Measurements from ENCODE around the gene FAM180A.

FAM180A gene

DNA sequence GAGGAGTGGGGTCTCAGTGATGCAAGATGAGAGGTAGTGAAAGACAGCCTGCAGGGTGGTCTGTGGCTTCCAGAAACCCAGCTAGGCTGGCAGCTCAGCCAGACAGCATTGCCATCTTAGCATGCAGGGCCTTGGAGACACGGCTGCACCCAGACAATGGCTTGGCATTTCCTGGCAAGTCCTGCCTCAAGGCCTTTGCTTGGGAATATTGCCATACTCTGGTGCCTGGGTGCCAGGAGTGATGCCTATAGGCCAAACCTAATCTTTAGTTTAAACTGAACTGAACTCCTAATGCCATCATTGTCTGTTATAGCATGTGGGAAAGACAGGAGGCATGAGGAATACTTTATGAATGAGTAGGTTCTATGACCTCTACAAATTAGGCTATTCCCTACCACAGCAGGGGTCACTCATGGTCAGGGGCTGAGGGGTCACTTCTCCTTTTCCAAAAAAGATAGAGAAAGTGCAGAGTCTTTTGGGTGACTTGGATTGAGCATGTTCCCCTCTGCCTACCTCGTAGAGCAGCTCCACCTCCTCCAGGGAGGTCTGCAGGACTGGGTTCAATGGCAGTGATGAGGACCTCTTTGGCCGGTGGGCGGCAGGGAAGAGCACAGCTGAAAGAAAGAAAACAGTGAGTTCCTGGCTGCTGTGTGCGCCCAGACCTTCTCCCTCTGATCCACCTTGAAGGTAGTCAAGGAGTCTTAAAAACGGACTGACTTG lies 11.9 kb downstream of the FAM180A start:
- no peak for FAIRE-seq

- no peak for FAIRE-seq
These were observed 14.3 kb downstream of the FAM180A start for GRCh38 chr7:135734343-135734689.

DNA sequence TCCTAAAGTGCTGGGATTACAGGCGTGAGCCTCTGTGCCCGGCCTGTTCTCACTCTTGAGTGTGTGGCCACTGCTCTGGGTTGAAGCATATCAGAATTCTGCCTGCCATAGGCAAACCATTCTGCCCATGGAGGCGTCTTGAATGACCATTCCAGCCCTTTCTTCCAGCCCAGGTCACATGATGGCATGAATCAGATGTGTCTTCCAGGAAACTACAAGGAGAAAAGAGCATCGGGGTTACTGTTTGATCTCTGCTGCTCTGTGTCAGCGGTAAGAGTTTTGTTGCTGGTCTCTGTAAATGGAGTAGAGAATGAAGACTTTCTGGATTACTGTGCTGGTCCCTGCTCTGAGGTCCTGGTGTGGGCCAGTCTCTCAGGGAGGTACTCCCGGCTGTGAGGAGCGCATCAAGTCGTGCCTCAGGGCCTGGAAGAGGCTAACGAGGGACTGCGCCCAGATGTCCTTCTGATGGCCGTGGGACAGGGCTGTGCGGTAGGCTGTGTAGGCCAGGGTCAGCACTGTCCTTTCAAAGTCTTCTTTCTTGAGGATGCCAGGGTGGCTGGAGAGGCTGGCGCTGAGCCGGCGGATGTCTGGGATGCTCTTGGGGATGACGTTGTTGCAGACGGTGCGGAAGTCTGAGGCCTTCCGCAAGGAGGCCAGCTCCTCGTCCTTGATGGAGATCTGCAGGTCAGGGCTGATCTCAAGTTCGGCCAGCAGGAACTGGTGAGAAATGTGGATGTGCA lies 14.8 kb downstream of the FAM180A start:
- FAIRE-seq = no peak

DNA sequence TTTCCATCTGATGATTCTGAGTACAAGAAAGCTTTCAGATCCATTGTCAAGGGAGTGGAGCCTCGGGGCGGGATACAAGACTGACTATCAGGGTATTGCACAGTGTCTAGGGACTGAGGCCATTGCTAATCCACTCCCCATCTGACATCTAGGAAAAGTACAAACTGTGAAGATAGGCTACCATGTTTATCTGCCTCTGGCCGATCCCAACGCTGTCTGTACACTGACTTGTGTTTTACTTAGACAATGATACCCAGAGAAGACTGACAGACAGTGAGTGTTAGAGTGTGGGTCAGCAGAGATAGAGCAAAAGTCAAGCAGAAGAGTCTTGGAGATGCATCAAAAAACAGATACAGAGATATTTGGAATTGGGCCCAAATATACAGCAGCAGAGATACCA lies 17.5 kb downstream of the FAM180A start:
- no peak for FAIRE-seq

DNA sequence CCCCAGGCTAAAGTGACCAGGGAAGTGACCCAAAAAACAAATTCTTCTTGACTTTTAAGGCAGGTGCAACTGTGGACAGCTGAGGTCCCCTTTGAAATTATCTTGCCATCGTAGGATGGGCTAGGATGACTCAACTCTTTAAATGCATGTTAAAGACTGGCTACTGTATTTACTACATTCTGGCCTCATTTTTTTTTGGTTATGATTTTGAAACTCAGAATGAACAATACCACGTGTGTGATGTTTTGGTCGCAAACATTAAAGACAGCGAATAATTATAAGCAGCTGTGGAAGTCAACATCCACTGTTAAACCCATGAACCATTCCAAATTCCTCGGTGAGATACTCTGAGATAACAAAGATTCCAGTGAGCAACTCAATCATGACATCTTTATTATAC lies 19.4 kb downstream of the FAM180A start:
- no peak for FAIRE-seq

- no peak for FAIRE-seq
These were observed 20.4 kb downstream of the FAM180A start, which contains the start of gene SLC13A4 for GRCh38 chr7:135728136-135728669. TSS of gene SLC13A4 (minus strand) at chr7:135728186. CDS start at chr7:135727496, 690 bp downstream.

- FAIRE-seq = no peak
These were observed 21.5 kb downstream of the FAM180A start for GRCh38 chr7:135726911-135727673.

- no peak for FAIRE-seq
These were observed 22.3 kb downstream of the FAM180A start for GRCh38 chr7:135726276-135726788.

- FAIRE-seq = no peak
These were observed 25.2 kb downstream of the FAM180A start for GRCh38 chr7:135723411-135723810.

DNA sequence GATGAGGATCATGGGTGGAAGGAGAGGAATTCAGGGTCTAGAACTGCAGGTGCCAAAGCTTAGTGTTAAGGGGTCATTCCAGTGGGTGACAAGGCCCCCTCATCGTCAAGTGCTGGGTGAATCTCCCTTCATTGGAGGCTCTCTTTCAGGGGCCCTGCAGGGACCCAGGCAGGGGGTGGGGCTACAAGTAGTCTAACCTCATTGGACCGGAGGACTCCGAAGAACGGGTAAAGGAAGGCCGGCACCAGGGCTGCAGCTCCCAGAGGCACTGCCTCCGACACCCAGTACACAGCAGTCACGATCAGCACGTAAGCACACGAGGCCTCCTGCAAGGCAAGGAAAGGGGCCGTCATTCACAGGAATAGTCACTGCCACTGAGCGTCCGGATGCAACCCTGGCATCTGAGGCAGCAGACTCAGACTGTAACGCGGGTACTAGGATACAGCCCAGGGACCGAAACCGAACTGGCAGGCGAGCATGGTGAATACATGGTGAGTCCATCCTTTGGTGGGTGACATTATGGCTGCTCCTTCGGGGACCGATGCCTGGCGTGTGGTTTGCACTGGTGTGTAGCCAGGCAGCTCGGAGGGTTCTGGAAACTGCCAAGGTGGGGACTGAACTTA lies 27.3 kb downstream of the FAM180A start:
- FAIRE-seq = no peak

GRCh38 chr7:135719688-135720087 lies 28.9 kb downstream of the FAM180A start:
- no peak for FAIRE-seq

DNA sequence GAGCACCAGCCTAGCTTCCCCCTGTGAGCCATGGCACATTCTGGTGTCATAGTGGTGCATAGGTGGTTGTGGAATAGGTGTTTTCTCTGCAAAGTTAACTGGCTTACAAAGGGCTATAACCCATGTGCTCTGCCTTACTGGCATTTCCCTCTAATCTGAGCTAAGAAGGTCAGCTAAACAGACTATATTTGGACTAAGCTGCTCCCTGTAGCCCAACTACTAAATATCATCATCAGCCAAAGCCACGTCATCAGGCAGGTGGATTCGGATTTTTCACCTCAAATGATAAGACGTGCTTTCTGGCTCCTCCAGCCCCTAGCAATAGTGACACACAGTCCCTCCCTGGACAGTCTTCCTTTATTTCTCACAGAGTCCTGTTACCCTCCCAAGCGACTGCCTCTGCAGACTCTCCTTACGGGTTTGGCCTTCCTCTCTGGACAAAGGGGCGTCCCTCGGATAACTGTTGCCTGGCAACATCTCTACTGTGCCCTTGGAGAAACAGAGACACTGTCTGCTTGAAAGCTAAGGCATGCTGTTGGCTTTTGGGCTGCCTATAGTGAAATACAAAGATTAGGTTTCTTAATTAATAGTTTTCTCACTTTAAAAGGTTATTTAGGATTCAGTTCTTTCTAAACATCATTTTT lies 29.7 kb downstream of the FAM180A start:
- no peak for FAIRE-seq

DNA sequence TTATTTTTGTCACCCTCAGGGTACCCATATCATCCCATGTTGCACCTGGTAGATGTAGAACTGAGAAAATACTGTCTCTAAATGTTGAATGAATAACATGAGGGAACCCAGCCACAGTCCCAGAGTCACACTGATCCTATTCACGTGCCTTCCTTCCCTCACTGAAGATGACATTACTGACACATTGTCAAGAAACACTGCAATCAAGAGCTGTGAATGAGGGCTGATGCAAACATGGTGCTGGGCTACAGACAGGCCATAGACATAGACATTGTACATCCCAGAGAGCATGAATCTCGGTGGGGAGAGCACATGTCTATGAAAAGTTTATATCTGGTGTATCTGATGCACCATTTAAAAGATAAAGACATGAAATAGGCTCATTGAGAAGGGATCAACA lies 30.4 kb downstream of the FAM180A start:
- no peak for FAIRE-seq

DNA sequence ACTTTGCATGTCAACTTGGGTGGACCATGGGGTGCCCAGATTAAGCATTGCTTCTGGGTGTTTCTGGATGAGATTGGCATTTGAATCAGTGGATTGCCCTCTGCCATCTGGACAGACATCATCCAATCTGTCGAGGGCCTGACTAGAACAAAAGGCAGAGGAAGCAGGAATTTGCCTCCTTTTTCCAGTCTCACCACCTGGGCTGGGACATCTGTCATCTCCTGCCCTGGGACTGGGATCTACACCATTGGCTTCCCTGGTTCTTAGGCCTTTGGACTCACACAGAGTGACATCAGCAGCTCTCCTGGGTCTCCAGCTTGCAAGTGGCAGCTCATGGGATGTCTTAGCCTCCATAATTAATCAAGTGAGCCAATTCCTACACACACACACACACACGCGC lies 30.9 kb downstream of the FAM180A start:
- FAIRE-seq = no peak

- no peak for FAIRE-seq
These were observed 31.9 kb downstream of the FAM180A start for GRCh38 chr7:135716677-135717238.

GRCh38 chr7:135715673-135716072 lies 32.9 kb downstream of the FAM180A start:
- no peak for FAIRE-seq

DNA sequence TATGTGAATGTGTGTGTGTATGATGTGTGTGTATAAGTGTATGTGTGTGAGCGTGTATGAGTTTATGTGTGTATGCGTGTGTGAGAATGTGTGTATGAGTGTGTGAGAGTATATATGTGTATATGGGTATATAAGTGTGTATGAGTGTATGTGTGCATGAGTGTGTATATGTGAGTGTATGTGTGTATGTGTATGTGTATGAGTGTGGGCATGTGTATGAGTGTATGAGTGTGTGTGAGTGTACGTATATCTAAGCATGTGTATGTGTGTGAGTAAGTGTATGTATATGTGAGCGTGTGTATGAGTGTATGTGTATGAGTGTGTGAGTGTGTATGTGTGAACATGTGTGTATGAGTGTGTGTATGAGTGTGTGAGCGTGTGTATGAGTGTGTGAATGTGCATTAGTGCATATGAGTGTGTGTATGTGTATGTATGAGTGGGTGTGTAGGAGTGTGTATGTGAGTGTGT lies 33.5 kb downstream of the FAM180A start:
- FAIRE-seq = no peak

- FAIRE-seq = no peak
These were observed 34.0 kb downstream of the FAM180A start for GRCh38 chr7:135714534-135715009.

DNA sequence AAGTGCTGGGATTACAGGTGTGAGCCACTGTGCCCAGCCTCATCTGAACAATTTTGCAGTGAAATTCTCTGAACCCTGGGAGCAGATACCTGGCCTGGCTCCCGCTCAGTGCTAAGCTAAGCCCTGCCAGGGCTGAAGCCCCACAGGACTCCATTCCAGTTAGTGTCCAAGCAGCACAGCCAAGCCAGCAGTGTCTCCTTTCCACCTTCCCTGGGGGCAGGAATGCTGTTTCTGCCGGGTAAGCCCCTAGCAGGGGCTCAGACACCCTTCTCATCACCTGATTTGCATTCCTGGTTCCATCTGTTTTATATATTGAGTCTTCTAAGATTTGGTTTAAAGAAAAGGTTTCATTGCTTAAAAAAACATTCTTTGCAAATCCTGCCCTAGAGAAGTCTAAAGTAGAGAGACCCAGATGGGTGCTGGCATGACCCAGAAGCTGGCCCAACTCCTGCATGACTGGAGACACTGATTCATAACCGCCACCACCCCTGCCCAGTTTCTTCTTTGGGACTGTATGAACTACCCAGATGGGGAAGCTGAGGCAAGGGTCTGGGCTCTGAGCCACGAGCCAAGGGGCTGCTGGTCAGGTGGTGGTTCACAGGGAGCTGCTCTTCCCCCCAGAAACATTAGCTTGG lies 34.7 kb downstream of the FAM180A start:
- FAIRE-seq = no peak

DNA sequence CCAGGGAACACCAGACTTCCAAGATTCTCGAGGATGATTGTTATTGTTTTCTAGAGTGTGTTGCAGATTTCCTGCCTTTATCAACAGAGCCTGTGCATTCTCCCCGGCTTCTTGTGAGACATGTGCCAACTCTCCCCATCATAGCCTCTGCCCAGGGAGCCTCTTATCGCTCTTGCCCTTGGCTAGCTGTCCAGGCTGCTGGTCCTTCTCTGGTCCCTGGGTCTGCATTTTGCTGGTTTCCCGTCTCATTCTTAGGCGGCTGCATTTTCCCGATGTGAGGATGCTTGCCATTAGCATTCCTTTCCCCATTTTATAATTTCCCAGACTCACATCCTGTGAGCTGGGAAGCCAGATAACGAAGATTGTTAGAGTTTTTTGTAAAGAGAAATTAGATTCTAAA lies 35.8 kb downstream of the FAM180A start:
- no peak for FAIRE-seq

GRCh38 chr7:135712182-135712782 lies 36.3 kb downstream of the FAM180A start:
- FAIRE-seq = no peak

All from islet of Langerhans (tissue), 1 donor.